PC-9 (cell line): ENCODE results near the gene PBXIP1.

ENCODE experiments used
- CTCF ChIP-seq: fragments of 200-600 bp; sonication (generic); conservative IDR thresholded peaks from 2 replicates; pipeline ENCODE4 v1.6.1; 2017; ENCODE audit warnings: mixed run types, antibody characterized with exemption, mild to moderate bottlenecking, moderate library complexity
- EZH2 ChIP-seq: fragments of 200-600 bp; sonication (generic); IDR thresholded peaks from 2 replicates; pipeline ENCODE4 v1.8.0; 2017; ENCODE audit warnings: antibody characterized with exemption, low read depth

GRCh38 chr1:154936555-154937084, 19.3 kb downstream of the PBXIP1 start, which contains the start of gene PMVK:
- no peak for TF ChIP-seq EZH2
- peak; percentile 42; the same call in 1 of the 2 replicates for TF ChIP-seq CTCF
